NOMO-1 (cell line): Measurements from ENCODE around the gene SLC35E2B.
A peak's percentile ranks its signal among the peaks of the same experiment; 100 is the strongest.

ENCODE experiments used
- DNase-seq, 2 experiments: peaks; one replicate each; lab custom pipeline; 2025; ENCODE audit not compliant: unreplicated experiment in 2 of 2; lab: John Stamatoyannopoulos, UW

Gene SLC35E2B

DNA sequence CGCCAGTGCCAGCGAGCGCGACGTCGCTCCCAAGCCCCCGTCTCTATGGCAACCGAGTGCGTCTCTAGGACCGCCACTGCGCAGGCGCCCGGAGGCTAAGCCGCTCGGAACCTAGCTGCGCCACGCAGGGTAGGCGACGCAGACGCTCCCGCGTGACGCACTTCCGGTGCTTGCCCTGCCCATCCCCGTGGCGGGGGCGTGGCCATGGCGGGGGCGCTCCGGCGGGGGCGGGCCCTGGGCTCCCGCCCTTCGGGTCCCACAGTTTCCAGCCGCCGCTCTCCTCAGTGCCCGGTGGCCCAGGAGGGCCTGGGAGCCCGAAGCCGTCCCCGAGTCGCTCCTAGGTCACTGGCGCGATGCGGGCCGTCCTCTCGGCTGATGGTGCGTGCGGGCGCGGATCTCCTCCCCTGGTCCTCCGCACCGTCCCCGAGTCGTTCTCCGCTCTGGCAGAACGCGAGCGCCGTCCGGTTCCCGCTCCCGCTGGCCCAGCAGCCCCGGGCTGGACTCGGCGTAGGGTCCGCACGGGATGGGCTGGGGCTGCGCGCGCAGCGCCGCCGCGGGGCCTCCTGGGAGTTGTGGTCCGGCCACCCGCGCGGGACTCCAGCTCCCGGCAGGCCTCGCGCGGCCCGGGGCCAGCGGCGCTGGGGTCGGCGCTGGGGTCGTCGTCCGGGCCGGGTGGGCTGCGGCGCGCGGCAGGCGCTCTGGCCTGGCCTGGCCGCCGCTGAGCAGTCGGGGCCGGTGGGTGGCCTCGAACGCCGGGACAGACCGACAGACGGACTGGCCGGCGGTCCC, 77.1 kb downstream of the SLC35E2B start, which contains the start of gene MIB2:
TSS of gene MIB2 (plus strand) at position 245 of the 789 bp plus-strand sequence. CDS start 7,953 bp downstream, outside the sequence.
- DNase-seq, result peak; percentile 96 to 97

DNA sequence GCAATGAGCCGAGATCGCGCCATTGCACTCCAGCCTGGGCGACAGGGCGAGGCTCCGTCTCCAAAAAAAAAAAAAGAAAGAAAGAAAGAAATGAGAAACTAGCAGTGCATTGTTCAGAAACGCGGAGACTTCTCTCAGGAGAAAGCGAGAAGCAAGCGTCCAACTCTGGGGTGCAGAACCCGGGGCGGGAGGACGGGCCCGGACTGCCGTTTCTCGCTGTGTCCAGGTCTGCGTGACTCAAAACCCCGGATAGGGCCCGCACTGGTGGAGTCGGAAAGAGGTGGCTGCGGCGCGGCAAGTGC, 77.7 kb downstream of the SLC35E2B start:
- no peak for DNase-seq

DNA sequence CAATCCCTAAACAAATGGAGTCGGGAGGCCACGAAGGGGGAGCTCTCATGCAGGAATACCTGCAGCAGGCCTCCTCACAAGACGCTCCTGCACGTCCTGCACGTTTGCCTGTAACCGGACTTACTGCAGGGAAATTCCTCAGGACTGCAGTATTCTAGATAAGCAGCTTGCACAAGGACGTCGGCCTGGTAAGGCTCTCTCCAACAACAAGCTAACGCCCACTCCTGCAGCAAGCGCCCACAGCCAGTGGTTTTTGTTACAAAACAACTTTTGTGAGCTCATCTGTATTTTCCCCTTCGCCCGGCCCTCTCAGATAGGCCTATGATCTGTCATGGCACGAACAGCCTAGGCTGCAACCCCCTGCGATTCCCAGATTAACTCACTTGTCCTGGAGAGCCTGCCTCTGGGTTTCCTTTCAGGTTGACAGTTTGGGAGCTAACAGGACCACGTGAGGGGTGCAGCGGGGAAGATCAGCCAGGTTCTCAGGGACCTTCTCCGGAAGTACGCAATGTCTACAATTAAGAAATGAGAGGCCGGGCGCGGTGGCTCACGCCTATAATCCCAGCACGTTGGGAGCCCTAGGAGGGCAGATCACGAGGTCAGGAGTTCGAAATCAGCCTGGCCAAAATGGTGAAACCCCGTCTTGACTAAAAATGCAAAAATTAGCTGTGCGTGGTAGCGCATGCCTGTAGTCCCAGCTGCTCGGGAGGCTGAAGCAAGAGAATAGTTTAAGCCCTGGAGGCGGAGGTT, 78.2 kb downstream of the SLC35E2B start:
- DNase-seq, result peak; percentile 76 to 86

DNA sequence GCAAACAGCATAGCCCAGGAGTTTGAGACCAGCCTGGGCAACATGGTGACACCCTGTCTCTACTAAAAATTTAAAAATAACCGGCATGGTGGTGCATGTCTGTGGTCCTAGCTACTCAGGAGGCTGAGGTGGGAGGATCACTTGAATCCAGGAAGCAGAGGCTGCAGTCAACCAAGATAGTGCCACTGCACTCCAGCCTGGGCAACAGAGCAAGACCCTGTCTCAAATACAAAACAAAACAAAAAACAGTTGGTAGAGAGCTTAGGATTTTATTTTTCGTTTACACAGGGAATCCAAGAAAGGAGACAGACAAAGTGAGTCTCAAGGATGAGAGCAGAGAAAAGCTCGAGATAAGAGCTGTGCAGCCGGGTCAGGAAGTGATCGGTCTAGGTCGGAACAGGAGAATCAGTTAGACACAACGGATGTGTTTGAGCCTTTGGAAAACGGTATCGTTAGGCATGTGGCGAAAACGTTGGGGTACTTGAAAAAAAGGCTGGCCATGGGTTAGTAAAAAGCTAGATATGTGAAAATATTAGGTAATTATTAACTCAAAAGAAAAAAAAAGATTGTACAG, 79.0 kb downstream of the SLC35E2B start:
- no peak for DNase-seq

DNA sequence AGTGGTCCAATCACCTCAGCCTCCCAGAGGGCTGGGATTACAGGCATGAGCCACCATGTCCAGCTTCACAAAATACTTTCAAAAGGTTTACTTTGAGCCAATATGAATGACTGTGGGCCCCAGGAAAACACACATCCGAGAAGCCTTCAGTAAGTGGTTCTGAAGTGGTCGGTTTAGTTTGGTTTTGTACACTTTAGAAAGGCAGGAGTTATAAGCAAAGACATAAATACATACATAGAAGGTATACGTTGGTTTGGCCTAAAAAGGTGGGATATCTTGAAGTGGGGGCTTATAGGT, 80.5 kb downstream of the SLC35E2B start:
- no peak for DNase-seq

DNA sequence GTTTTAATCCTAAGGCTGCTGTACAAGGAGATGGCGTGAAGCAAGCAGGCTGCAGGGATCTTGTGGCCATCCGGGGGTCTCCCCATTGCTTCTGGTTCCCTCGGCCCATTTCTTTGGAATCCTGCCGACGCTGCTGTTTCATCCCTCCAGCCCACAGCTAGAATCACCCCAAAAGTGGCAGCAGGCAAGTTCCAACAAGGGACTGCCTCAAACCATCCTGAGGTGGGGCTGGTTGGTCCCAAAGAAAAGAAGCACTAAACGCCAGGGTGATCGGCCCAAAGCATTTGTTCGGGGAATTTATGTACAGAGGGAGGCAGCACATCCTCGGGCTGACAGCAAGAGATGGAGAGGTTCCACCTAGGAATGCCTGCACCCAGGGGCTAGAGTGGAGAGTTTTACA, 81.8 kb downstream of the SLC35E2B start:
- DNase-seq, result no peak

DNA sequence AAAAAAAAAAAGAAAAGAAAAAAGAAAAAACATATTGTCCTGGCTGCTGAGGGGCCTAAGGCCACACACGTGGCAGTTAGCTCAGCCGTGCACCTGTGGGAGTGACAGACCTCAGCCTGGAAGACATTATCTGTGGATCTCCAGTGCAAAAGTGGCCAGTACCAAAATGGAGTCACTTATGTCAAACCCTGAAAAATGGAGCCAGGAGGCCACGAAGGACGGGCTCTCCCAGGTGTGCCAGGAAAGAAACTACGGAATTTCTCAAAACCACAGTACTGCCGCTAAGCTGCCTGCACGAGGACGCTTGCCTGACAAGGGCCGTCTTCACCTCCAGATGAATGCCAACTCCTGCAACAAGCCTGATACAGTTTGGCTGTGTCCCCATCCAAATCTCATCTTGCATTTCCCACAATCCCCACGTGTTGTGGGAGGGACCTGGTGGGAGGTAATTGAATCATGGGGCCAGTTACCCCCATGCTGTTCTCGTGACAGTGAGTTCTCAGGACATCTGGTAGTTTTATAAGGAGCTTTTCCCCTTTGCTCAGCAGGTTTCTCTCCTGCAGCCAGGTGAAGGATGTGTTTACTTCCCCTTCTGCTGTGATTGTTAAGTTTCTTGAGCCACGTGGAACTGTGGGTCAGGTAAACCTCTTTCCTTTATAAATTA, 82.6 kb downstream of the SLC35E2B start:
- DNase-seq, result no peak
